Sigmoid colon (tissue), 7 donors: ENCODE data around the gene P2RX3. TPM values are rescaled to one million over a fixed set of nuclear protein-coding genes. Genes with fewer than 3 reads are reported as not detected.
A peak's percentile ranks its signal among the peaks of the same experiment; 100 is the strongest.

Source experiments
- DNase-seq: peaks from one replicate; pipeline ENCODE4 v3.0.0-alpha.2; 2019
- H3K27ac ChIP-seq, 4 donors: fragments of 200-600 bp; sonication (generic); one replicate each; pipeline ENCODE4 v1.5.1; 2016 to 2019; ENCODE audit warnings: mild to moderate bottlenecking in 1 of 4
- H3K27me3 ChIP-seq, 3 donors: fragments of 200-600 bp; sonication (generic); one replicate each; pipeline ENCODE4 v1.5.1; 2019; ENCODE audit warnings: mild to moderate bottlenecking in 1 of 3
- H3K36me3 ChIP-seq, 4 donors: fragments of 200-600 bp; sonication (generic); one replicate each; pipeline ENCODE4 v1.5.1; 2016 to 2019
- H3K4me1 ChIP-seq, 4 donors: fragments of 200-600 bp; sonication (generic); one replicate each; pipeline ENCODE4 v1.5.1; 2017 to 2019
- H3K4me3 ChIP-seq, 4 donors: fragments of 200-600 bp; sonication (generic); one replicate each; pipeline ENCODE4 v1.5.1; 2017 to 2019; ENCODE audit warnings: mild to moderate bottlenecking in 2 of 4, moderate library complexity in 1 of 4
- H3K9me3 ChIP-seq, 4 donors: fragments of 200-600 bp in 3 of 4; sonication (generic) in 3 of 4; one replicate each; pipeline versions ENCODE4 v1.5.1 to v1.6.1; 2013 to 2019
- CTCF ChIP-seq, 4 experiments: fragments of 450-650 bp in 3 of 4; fragments of 200-600 bp in 1 of 4; IDR thresholded peaks; one replicate each; pipeline ENCODE4 v1.5.1; 2016 to 2019; ENCODE audit warnings: antibody characterized with exemption in 4 of 4, mild to moderate bottlenecking in 3 of 4, moderate library complexity in 2 of 4
- EP300 ChIP-seq, 4 donors: sonication (generic); formaldehyde crosslinking; IDR thresholded peaks; one replicate each; pipeline ENCODE4 v1.6.1; 2017; ENCODE audit warnings: antibody characterized with exemption in 4 of 4
- POLR2A ChIP-seq, 2 donors: fragments of 450-650 bp; IDR thresholded peaks; one replicate each; pipeline ENCODE4 v1.6.1; 2016; ENCODE audit warnings: antibody characterized with exemption in 2 of 2, mild to moderate bottlenecking in 2 of 2, moderate library complexity in 2 of 2
- POLR2AphosphoS5 ChIP-seq, 4 donors: sonication (generic); formaldehyde crosslinking; IDR thresholded peaks; one replicate each; pipeline ENCODE4 v1.6.1; 2017; ENCODE audit warnings: antibody characterized with exemption in 4 of 4
- WGBS, 2 donors: extraction: QIAGEN DNeasy Blood & Tissue Kit; methylation state at CpG; one replicate each; pipeline ENCODE4 v1.1.7; 2013; 5-methylcytosine and 5-hydroxymethylcytosine counted together
- intact Hi-C: fragments of 100-400 bp; cut with DNase I; formaldehyde crosslinking; loops from one replicate; pipeline ENCODE4 v1.15.1; 2023
- polyA plus RNA-seq, 3 donors: library from polyadenylated mRNA; stranded (reverse); fragments of 200-250 nt; gene quantifications; one replicate each; pipeline ENCODE4 v1.2.3, GENCODE V29; 2013
- total RNA-seq, 4 donors: library from RNA; depleted of rRNA; stranded (reverse); fragments of >200 nt; gene quantifications; one replicate each; pipeline ENCODE4 v1.1.0, GENCODE V29; 2016
- donor health status: healthy with polysubstance abuse.
- donor health status: Bipolar disorder and iron deficiency.
- donor health status: healthy.

P2RX3 gene
- total and polyA plus RNA-seq, 7 donors: 0.07 to 0.36 TPM; not detected in 5

- TF ChIP-seq CTCF (IDR thresholded peaks at IDR 0.05) (no peak), EP300 (IDR thresholded peaks at IDR 0.05) (no peak), POLR2AphosphoS5 (IDR thresholded peaks at IDR 0.05) (peak in 1 of 4 donors; percentile 29), POLR2A (IDR thresholded peaks at IDR 0.05) (no peak)
Observed at GRCh38 chr11:57309106-57310059, 28.8 kb upstream of the P2RX3 start.

GRCh38 chr11:57310091-57310490, 28.1 kb upstream of the P2RX3 start:
- no peak for DNase-seq
- Histone ChIP-seq H3K36me3 (peaks cover 20 to 40% (median 22%) of the 10 kb centered on the region in 4 donors), H3K9me3 (no peaks in the 10 kb centered on the region), H3K27me3 (no peaks in the 10 kb centered on the region), H3K27ac (peak overlapping the region; percentile 72 to 91 (median 87)), H3K4me3 (no peak overlapping the region), H3K4me1 (peaks cover 0 to 53% (median 44%) of the 10 kb centered on the region in 4 donors)
- 78 to 87% methylated on average over 6 of the region's 6 CpGs for WGBS, 2 donors
- TF ChIP-seq POLR2A (IDR thresholded peaks at IDR 0.05) (no peak), EP300 (IDR thresholded peaks at IDR 0.05) (no peak), CTCF (IDR thresholded peaks at IDR 0.05) (no peak), POLR2AphosphoS5 (IDR thresholded peaks at IDR 0.05) (no peak)
- intact Hi-C loops: no loop called here

More at GRCh38 chr11:57309106-57310059, 28.8 kb upstream of the P2RX3 start:
- peaks cover 16 to 33% (median 18%) of the 10 kb centered on the region in 4 donors for H3K36me3 ChIP-seq
- no peak for DNase-seq
- peaks cover 0 to 53% (median 51%) of the 10 kb centered on the region in 4 donors for H3K4me1 ChIP-seq
- H3K9me3 ChIP-seq: no peaks in the 10 kb centered on the region
- WGBS, 2 donors: 92 to 94% methylated on average over 24 of the region's 24 CpGs
- no peak overlapping the region for H3K4me3 ChIP-seq
- peak overlapping the region in 3 of 4 donors; percentile 72 to 91 (median 84) for H3K27ac ChIP-seq
- no peaks in the 10 kb centered on the region for H3K27me3 ChIP-seq
- intact Hi-C loops: no loop called here

- no peak for DNase-seq
- TF ChIP-seq CTCF (IDR thresholded peaks at IDR 0.05) (no peak), POLR2AphosphoS5 (IDR thresholded peaks at IDR 0.05) (peak in 3 of 4 donors; percentile 21 to 43 (median 31))
- intact Hi-C loops: no loop called here
- peak overlapping the region; percentile 72 to 91 (median 87) for H3K27ac ChIP-seq
- no peaks in the 10 kb centered on the region for H3K9me3 ChIP-seq
- peak overlapping the region; percentile 37 to 53 (median 44) for H3K4me3 ChIP-seq
- 12 to 59% methylated on average over 6 of the region's 6 CpGs for WGBS, 2 donors
- peaks cover 0 to 53% (median 45%) of the 10 kb centered on the region in 4 donors for H3K4me1 ChIP-seq
- no peaks in the 10 kb centered on the region for H3K27me3 ChIP-seq
- peaks cover 20 to 46% (median 25%) of the 10 kb centered on the region in 4 donors for H3K36me3 ChIP-seq
Observed at GRCh38 chr11:57310630-57311086, 27.5 kb upstream of the P2RX3 start.

- TF ChIP-seq EP300 (IDR thresholded peaks at IDR 0.05) (no peak), POLR2A (IDR thresholded peaks at IDR 0.05) (no peak), CTCF (IDR thresholded peaks at IDR 0.05) (no peak), POLR2AphosphoS5 (IDR thresholded peaks at IDR 0.05) (peak; percentile 62 to 80 (median 66))
Observed at GRCh38 chr11:57311109-57311936, 26.8 kb upstream of the P2RX3 start.

More at GRCh38 chr11:57311109-57311936, 26.8 kb upstream of the P2RX3 start:
- Histone ChIP-seq H3K27ac (peak overlapping the region; percentile 72 to 91 (median 87)), H3K9me3 (no peaks in the 10 kb centered on the region), H3K36me3 (peaks cover 20 to 53% (median 26%) of the 10 kb centered on the region in 4 donors), H3K27me3 (no peaks in the 10 kb centered on the region), H3K4me3 (peak overlapping the region; percentile 37 to 53 (median 44)), H3K4me1 (peaks cover 0 to 53% (median 44%) of the 10 kb centered on the region in 4 donors)
- 1 to 4% methylated on average over 31 of the region's 31 CpGs for WGBS, 2 donors
- intact Hi-C loops: no loop called here
- peak; percentile 98 for DNase-seq
